ENCODE measurements around the gene GRIP2.

DNA sequence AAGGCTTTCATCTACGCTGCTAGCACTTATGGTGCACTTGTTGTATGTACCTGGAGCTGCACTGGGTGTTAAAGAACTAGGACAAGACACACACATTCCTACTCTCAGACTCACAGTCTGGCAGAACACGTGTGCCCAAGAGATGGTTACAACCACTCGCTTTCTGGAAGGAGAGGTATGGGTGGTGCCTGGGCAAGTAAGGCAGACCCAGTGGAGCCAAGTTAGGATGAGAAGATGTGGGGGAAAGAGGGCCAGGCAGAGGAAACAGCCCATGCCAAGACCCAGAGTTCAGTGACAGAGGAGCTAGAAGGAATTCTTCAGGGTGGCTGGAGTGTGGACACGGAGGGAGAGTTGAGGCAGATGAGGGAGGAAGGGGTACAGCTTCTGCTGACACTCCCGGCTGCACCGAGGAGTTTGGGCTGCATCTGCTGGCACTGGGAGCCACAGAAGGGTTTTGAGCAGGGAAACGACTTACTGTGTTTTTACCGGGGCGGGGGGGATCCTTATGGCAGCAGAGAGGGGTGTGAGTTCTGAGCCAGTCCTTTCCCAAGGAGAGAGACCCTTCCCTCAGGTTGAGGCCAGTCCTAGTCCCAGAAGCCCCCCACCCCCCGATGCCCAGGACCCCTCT is 59.0 kb downstream of the GRIP2 start:
- TF ChIP-seq, protein P1, sequence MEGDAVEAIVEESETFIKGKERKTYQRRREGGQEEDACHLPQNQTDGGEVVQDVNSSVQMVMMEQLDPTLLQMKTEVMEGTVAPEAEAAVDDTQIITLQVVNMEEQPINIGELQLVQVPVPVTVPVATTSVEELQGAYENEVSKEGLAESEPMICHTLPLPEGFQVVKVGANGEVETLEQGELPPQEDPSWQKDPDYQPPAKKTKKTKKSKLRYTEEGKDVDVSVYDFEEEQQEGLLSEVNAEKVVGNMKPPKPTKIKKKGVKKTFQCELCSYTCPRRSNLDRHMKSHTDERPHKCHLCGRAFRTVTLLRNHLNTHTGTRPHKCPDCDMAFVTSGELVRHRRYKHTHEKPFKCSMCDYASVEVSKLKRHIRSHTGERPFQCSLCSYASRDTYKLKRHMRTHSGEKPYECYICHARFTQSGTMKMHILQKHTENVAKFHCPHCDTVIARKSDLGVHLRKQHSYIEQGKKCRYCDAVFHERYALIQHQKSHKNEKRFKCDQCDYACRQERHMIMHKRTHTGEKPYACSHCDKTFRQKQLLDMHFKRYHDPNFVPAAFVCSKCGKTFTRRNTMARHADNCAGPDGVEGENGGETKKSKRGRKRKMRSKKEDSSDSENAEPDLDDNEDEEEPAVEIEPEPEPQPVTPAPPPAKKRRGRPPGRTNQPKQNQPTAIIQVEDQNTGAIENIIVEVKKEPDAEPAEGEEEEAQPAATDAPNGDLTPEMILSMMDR (IDR thresholded peaks at IDR 0.05): no peak
- TF ChIP-seq POLR2A (IDR thresholded peaks at IDR 0.05): no peak
